ENCODE results near the gene TRIOBP. TPM values are rescaled to one million over a fixed set of nuclear protein-coding genes. Genes with fewer than 3 reads are reported as not detected.
A peak's percentile ranks its signal among the peaks of the same experiment; 100 is the strongest.

The TRIOBP gene
- total RNA-seq, 2 experiments from 2014 or later, result 31.1 to 31.6 TPM

GRCh38 chr22:37768273-37768672, 71.4 kb downstream of the TRIOBP start:
- H3K4me3 ChIP-seq (ENCODE audit: low read depth, low read length, poor library complexity, severe bottlenecking), result no peak overlapping the region
- no TSS peak for BruUV-seq (replicated peaks)
- H3K36me3 ChIP-seq (ENCODE audit: insufficient read depth, low read length), result no peaks in the 10 kb centered on the region
- ChIA-PET CTCF (ENCODE audit: unreplicated experiment) (no interaction called here), POLR2A (no interaction called here)
- H3K27ac ChIP-seq (ENCODE audit: low read depth, low read length, poor library complexity, severe bottlenecking), result no peak overlapping the region
- no peaks in the 10 kb centered on the region for H3K9me2 ChIP-seq (ENCODE audit: insufficient read depth, low read length)
- peaks cover 10% of the 10 kb centered on the region for H3K4me1 ChIP-seq (ENCODE audit: insufficient read depth, low read length, poor library complexity, severe bottlenecking)
- DNase-seq (ENCODE audit: low spot score), result no peak
- no peaks in the 10 kb centered on the region for H3K9me3 ChIP-seq (ENCODE audit: low read length)
- H2AFZ ChIP-seq (ENCODE audit: low read length), result no peak overlapping the region
- H3K79me2 ChIP-seq (ENCODE audit: insufficient read depth, low read depth, low read length), result no peaks in the 10 kb centered on the region
- peak; percentile 58 for TF ChIP-seq CTCF (conservative IDR thresholded peaks at IDR 0.05; ENCODE audit: low read length)
- TF ChIP-seq EZH2phosphoT487 (IDR thresholded peaks at IDR 0.05; ENCODE audit: borderline replicate concordance, low read depth, low read length), result no peak
- intact Hi-C loops (cut with micrococcal nuclease; ENCODE audit: unreplicated experiment), result no loop called here
- no peak overlapping the region for H3K4me2 ChIP-seq (ENCODE audit: low read length)
- H4K20me1 ChIP-seq (ENCODE audit: insufficient read depth, low read length), result no peaks in the 10 kb centered on the region

- Histone ChIP-seq H3K4me2 (ENCODE audit: low read length) (no peak overlapping the region), H3K9me3 (ENCODE audit: low read length) (no peaks in the 10 kb centered on the region), H2AFZ (ENCODE audit: low read length) (no peak overlapping the region), H3K9me2 (ENCODE audit: insufficient read depth, low read length) (no peaks in the 10 kb centered on the region), H4K20me1 (ENCODE audit: insufficient read depth, low read length) (no peaks in the 10 kb centered on the region), H3K4me3 (ENCODE audit: low read depth, low read length, poor library complexity, severe bottlenecking) (no peak overlapping the region), H3K79me2 (ENCODE audit: insufficient read depth, low read depth, low read length) (no peaks in the 10 kb centered on the region), H3K27ac (ENCODE audit: low read depth, low read length, poor library complexity, severe bottlenecking) (no peak overlapping the region), H3K36me3 (ENCODE audit: insufficient read depth, low read length) (no peaks in the 10 kb centered on the region), H3K4me1 (ENCODE audit: insufficient read depth, low read length, poor library complexity, severe bottlenecking) (peaks cover 10% of the 10 kb centered on the region)
- ChIA-PET CTCF (ENCODE audit: unreplicated experiment) (no interaction called here), POLR2A (interaction anchor here (0.7 kb wide), 1 partner anchor 100 kb away, joined by 3 read pairs; no protein-coding TSS in a partner anchor)
- TF ChIP-seq EZH2phosphoT487 (IDR thresholded peaks at IDR 0.05; ENCODE audit: borderline replicate concordance, low read depth, low read length), result no peak
- no peak for TF ChIP-seq CTCF (conservative IDR thresholded peaks at IDR 0.05; ENCODE audit: low read length)
- intact Hi-C loops (cut with micrococcal nuclease; ENCODE audit: unreplicated experiment), result no loop called here
- DNase-seq (ENCODE audit: low spot score), result no peak
- no TSS peak for BruUV-seq (replicated peaks)
Measured at GRCh38 chr22:37769056-37769455, 72.2 kb downstream of the TRIOBP start.

- Histone ChIP-seq H4K20me1 (ENCODE audit: insufficient read depth, low read length) (no peaks in the 10 kb centered on the region), H3K9me3 (ENCODE audit: low read length) (no peaks in the 10 kb centered on the region), H3K4me1 (ENCODE audit: insufficient read depth, low read length, poor library complexity, severe bottlenecking) (peaks cover 10% of the 10 kb centered on the region), H3K4me3 (ENCODE audit: low read depth, low read length, poor library complexity, severe bottlenecking) (no peak overlapping the region), H3K9me2 (ENCODE audit: insufficient read depth, low read length) (no peaks in the 10 kb centered on the region), H3K27ac (ENCODE audit: low read depth, low read length, poor library complexity, severe bottlenecking) (no peak overlapping the region), H3K36me3 (ENCODE audit: insufficient read depth, low read length) (no peaks in the 10 kb centered on the region), H3K79me2 (ENCODE audit: insufficient read depth, low read depth, low read length) (no peaks in the 10 kb centered on the region), H2AFZ (ENCODE audit: low read length) (no peak overlapping the region), H3K4me2 (ENCODE audit: low read length) (no peak overlapping the region)
- POLR2A ChIA-PET, result no interaction called here
- DNase-seq (ENCODE audit: low spot score), result no peak
- BruUV-seq (replicated peaks), result no TSS peak
- CTCF ChIA-PET (ENCODE audit: unreplicated experiment), result no interaction called here
- TF ChIP-seq CTCF (conservative IDR thresholded peaks at IDR 0.05; ENCODE audit: low read length) (no peak), EZH2phosphoT487 (IDR thresholded peaks at IDR 0.05; ENCODE audit: borderline replicate concordance, low read depth, low read length) (no peak)
- intact Hi-C loops (cut with micrococcal nuclease; ENCODE audit: unreplicated experiment), result no loop called here
Measured at GRCh38 chr22:37771081-37771480, 74.2 kb downstream of the TRIOBP start.
